ENCODE data around the gene AGBL4.

DNA sequence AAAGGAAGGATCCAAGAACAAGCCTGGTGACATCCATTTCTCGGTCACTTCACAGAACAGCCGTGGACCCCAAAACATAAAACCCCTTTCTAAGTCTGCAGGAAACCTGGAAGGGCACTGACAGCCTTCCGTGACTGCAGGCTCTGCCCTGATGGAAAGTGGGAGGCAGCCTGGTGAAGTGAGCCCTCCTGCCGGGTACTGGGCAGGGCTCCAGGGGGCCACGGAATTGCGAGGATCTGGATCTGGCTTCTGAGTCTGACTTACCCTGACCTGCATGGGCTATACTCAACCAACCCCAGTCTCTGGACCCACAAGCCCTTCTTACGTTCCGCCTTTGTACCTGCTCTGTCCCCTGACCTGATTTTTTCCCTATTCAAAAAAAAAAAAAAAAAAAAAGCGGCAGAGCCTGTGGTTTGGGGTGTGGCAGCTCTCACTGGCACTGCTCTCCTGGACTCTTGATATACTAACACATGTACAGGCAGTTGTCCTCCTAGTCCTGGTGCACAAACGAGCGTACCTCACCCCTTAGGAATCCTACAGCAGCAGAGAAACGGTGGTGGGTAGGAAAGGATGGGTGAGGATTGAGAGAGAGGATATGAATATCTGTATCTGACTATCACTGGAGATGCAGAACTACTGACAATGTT, 1330.0 kb downstream of the AGBL4 start:
- TF ChIP-seq CTCF (IDR thresholded peaks at IDR 0.05 in 4 of 5, conservative IDR thresholded peaks at IDR 0.05 in 1 of 5) (no peak), POLR2A (IDR thresholded peaks at IDR 0.05) (no peak)
